Type B pancreatic cell (in vitro differentiated cells): Measurements from ENCODE around the gene PLD5. TPM values are rescaled to one million over a fixed set of nuclear protein-coding genes. Genes with fewer than 3 reads are reported as not detected.
"Not testable (repeated sequence)": the region's sequence is repeated elsewhere in the genome, so short reads cannot be mapped to it uniquely, and the experiment has no call there.

Source experiments
- DNase-seq: peaks from one replicate; pipeline ENCODE4 v3.0.0; 2021; ENCODE audit warnings: mixed read lengths; ENCODE audit not compliant: unreplicated experiment; ENCODE audit errors: extremely low spot score
- H3K27ac Mint-ChIP-seq: 2 replicates; pipeline ENCODE4 v1.8.0; 2021; ENCODE audit warnings: mild to moderate bottlenecking, mixed read lengths
- H3K27me3 Mint-ChIP-seq: 2 replicates; pipeline ENCODE4 v1.8.0; 2021; ENCODE audit warnings: mixed read lengths
- H3K36me3 Mint-ChIP-seq: 2 replicates; pipeline ENCODE4 v1.8.0; 2021; ENCODE audit warnings: mixed read lengths
- H3K4me1 Mint-ChIP-seq: one replicate; pipeline ENCODE4 v1.8.0; 2021; ENCODE audit warnings: mixed read lengths; ENCODE audit not compliant: unreplicated experiment
- H3K4me3 Mint-ChIP-seq: 2 replicates; pipeline ENCODE4 v1.8.0; 2021; ENCODE audit warnings: mild to moderate bottlenecking, mixed read lengths
- H3K9me3 Mint-ChIP-seq: 2 replicates; pipeline ENCODE4 v1.8.0; 2021; ENCODE audit warnings: mixed read lengths
- CTCF ChIP-seq: fragments of 200-600 bp; sonication (generic); conservative IDR thresholded peaks from 2 replicates; pipeline ENCODE4 v1.5.0; 2021; ENCODE audit warnings: antibody characterized with exemption, mild to moderate bottlenecking
- total RNA-seq: library from RNA; stranded (reverse); gene quantifications from 2 replicates; pipeline ENCODE4 v1.2.1, GENCODE V29; 2021; ENCODE audit warnings: low replicate concordance

PLD5 gene
- total RNA-seq, 1 donor from 2014 or later, result 2.6 TPM

GRCh38 chr1:242219905-242220304, 304.6 kb downstream of the PLD5 start:
- Mint-ChIP-seq H3K9me3 (peaks cover 5% of the 10 kb centered on the region), H3K36me3 (no peaks in the 10 kb centered on the region), H3K27me3 (no peaks in the 10 kb centered on the region), H3K27ac (no peak overlapping the region), H3K4me1 (peaks cover 3% of the 10 kb centered on the region), H3K4me3 (no peak overlapping the region)
- TF ChIP-seq CTCF, result no peak
- no peak for DNase-seq

- Mint-ChIP-seq H3K27me3 (no peaks in the 10 kb centered on the region), H3K4me3 (no peak overlapping the region), H3K9me3 (peaks cover 5% of the 10 kb centered on the region), H3K27ac (no peak overlapping the region), H3K36me3 (no peaks in the 10 kb centered on the region), H3K4me1 (peaks cover under 1% of the 10 kb centered on the region)
- no peak for DNase-seq
- no peak for TF ChIP-seq CTCF
Observed at GRCh38 chr1:242219298-242219901, 305.1 kb downstream of the PLD5 start.

- H3K4me3 Mint-ChIP-seq, result no peak overlapping the region
- H3K27ac Mint-ChIP-seq, result no peak overlapping the region
- peaks cover 18% of the 10 kb centered on the region for H3K4me1 Mint-ChIP-seq
- TF ChIP-seq CTCF, result no peak
- DNase-seq, result no peak
- H3K27me3 Mint-ChIP-seq, result no peaks in the 10 kb centered on the region
- H3K36me3 Mint-ChIP-seq, result no peaks in the 10 kb centered on the region
- peaks cover 12% of the 10 kb centered on the region for H3K9me3 Mint-ChIP-seq
Observed at GRCh38 chr1:242216368-242216767, 308.1 kb downstream of the PLD5 start.

- H3K27me3 Mint-ChIP-seq, H3K27ac Mint-ChIP-seq, DNase-seq, H3K36me3 Mint-ChIP-seq: not testable (repeated sequence)
- Mint-ChIP-seq H3K4me1 (peaks cover 25% of the 10 kb centered on the region), H3K4me3 (peak overlapping the region; percentile 12), H3K9me3 (peaks cover 12% of the 10 kb centered on the region)
Observed at GRCh38 chr1:242214455-242214854, 310.0 kb downstream of the PLD5 start.

- H3K4me3 Mint-ChIP-seq, result not testable (repeated sequence)
Observed at GRCh38 chr1:242212961-242213360, 311.5 kb downstream of the PLD5 start.

GRCh38 chr1:242212401-242212800, 312.1 kb downstream of the PLD5 start:
- Mint-ChIP-seq H3K27ac (no peak overlapping the region), H3K27me3 (peaks cover 4% of the 10 kb centered on the region), H3K4me1 (peaks cover 38% of the 10 kb centered on the region), H3K4me3 (no peak overlapping the region), H3K36me3 (no peaks in the 10 kb centered on the region), H3K9me3 (peaks cover 12% of the 10 kb centered on the region)
- no peak for TF ChIP-seq CTCF
- DNase-seq, result no peak

More at GRCh38 chr1:242212961-242213360, 311.5 kb downstream of the PLD5 start:
- H3K36me3 Mint-ChIP-seq, H3K27me3 Mint-ChIP-seq, H3K27ac Mint-ChIP-seq, DNase-seq: not testable (repeated sequence)
- peaks cover 12% of the 10 kb centered on the region for H3K9me3 Mint-ChIP-seq
- H3K4me1 Mint-ChIP-seq, result peaks cover 38% of the 10 kb centered on the region
